SU-DHL-6 (cell line): ENCODE results near the gene ARHGAP28.

Experiments used
- H2AFZ ChIP-seq: fragments of 200-600 bp; sonication (generic); 2 replicates; pipeline ENCODE4 v1.6.1; 2014; ENCODE audit warnings: low read depth, mild to moderate bottlenecking, moderate library complexity, mixed read lengths, antibody characterized with exemption, low read length; ENCODE audit not compliant: severe bottlenecking
- H3F3A ChIP-seq: fragments of 200-600 bp; shearing (Covaris generic); 2 replicates; pipeline ENCODE4 v1.6.0; 2016; ENCODE audit warnings: antibody characterized with exemption, mild to moderate bottlenecking; ENCODE audit not compliant: insufficient read depth
- H3K27ac ChIP-seq: fragments of 200-600 bp; sonication (generic); 2 replicates; pipeline ENCODE4 v1.5.1; 2016; ENCODE audit warnings: low read depth, mild to moderate bottlenecking, low read length, moderate library complexity, mixed read lengths
- H3K27me3 ChIP-seq: fragments of 200-600 bp; sonication (generic), shearing (Covaris generic); 2 replicates; pipeline ENCODE4 v1.6.0; 2014; ENCODE audit warnings: mild to moderate bottlenecking, low read length
- H3K36me3 ChIP-seq: fragments of 200-600 bp; sonication (generic); 2 replicates; pipeline ENCODE4 v1.6.1; 2014; ENCODE audit warnings: mild to moderate bottlenecking, low read length, mixed read lengths
- H3K4me2 ChIP-seq: fragments of 300-600, 200-600 bp; shearing (Covaris generic), sonication (generic); 2 replicates; pipeline ENCODE4 v1.6.0; 2014; ENCODE audit warnings: low read length, low read depth, mild to moderate bottlenecking; ENCODE audit not compliant: poor library complexity, severe bottlenecking
- H3K4me3 ChIP-seq: fragments of 200-600 bp; sonication (generic); 2 replicates; pipeline ENCODE4 v1.5.1; 2014; ENCODE audit warnings: antibody characterized with exemption, low read length, mild to moderate bottlenecking, mixed read lengths; ENCODE audit not compliant: insufficient read depth, poor library complexity, severe bottlenecking
- H3K79me2 ChIP-seq: fragments of 200-600 bp; sonication (generic); 2 replicates; pipeline ENCODE4 v1.6.1; 2014; ENCODE audit warnings: mild to moderate bottlenecking, low read length, moderate library complexity; ENCODE audit not compliant: insufficient read depth
- H3K9ac ChIP-seq: fragments of 200-600 bp; sonication (generic); 2 replicates; pipeline ENCODE4 v1.7.0; 2014; ENCODE audit warnings: mild to moderate bottlenecking, low read length
- H3K9me2 ChIP-seq: fragments of 200-600 bp; sonication (generic); replicated peaks from 2 replicates; pipeline ENCODE4 v1.6.1; 2014; ENCODE audit warnings: low read length; ENCODE audit not compliant: insufficient read depth
- H3K9me3 ChIP-seq: fragments of 200-600 bp; sonication (generic); 2 replicates; pipeline ENCODE4 v1.6.1; 2014; ENCODE audit warnings: low read length, mixed read lengths; ENCODE audit not compliant: insufficient read depth
- H4K20me1 ChIP-seq: fragments of 200-600 bp; sonication (generic); 2 replicates; pipeline ENCODE4 v1.6.1; 2014; ENCODE audit warnings: low read depth, mild to moderate bottlenecking, antibody characterized with exemption, low read length, moderate library complexity, mixed read lengths
- CTCF ChIP-seq: fragments of 200-600 bp; sonication (generic); IDR thresholded peaks from one replicate; pipeline ENCODE4 v1.5.1; 2017; ENCODE audit warnings: antibody characterized with exemption, mild to moderate bottlenecking, low read length, moderate library complexity; ENCODE audit not compliant: insufficient read depth, poor library complexity, severe bottlenecking
- EZH2phosphoT487 ChIP-seq: fragments of 200-600 bp; sonication (generic), shearing (Covaris generic); conservative IDR thresholded peaks from 2 replicates; pipeline ENCODE4 v1.6.1; 2018; ENCODE audit warnings: mild to moderate bottlenecking, antibody characterized with exemption, low read length, moderate library complexity, mixed read lengths

The ARHGAP28 gene

DNA sequence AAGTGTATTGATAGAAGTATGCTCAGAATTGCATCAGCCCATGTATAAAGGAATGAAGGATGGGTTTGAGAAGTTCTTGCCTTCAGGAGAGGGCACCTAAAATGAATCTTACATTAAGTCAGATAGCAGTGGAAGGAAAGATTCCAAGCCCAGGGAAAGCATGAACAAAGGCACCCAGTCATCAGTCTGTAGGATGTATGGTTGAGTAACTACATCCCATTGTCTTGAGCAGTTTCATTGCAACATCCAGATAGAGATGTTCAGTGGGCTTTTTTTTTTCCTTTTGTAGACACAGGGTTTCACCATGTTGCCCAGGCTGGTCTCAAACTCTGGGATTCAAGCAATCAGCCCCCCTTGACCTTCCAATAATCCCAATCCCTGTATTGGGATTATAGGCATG is 80.7 kb downstream of the ARHGAP28 start:
- H3K9ac ChIP-seq: no peak overlapping the region
- no peak overlapping the region for H2AFZ ChIP-seq
- H3K9me3 ChIP-seq: no peaks in the 10 kb centered on the region
- no peak overlapping the region for H3K4me2 ChIP-seq
- no peak overlapping the region for H3K27ac ChIP-seq
- H3K79me2 ChIP-seq: no peaks in the 10 kb centered on the region
- no peaks in the 10 kb centered on the region for H3K36me3 ChIP-seq
- H3F3A ChIP-seq: no peaks in the 10 kb centered on the region
- TF ChIP-seq CTCF: no peak
- no peak for TF ChIP-seq EZH2phosphoT487
- H3K27me3 ChIP-seq: no peaks in the 10 kb centered on the region
- H3K9me2 ChIP-seq: no peaks in the 10 kb centered on the region
- no peak overlapping the region for H3K4me3 ChIP-seq
- no peaks in the 10 kb centered on the region for H4K20me1 ChIP-seq

DNA sequence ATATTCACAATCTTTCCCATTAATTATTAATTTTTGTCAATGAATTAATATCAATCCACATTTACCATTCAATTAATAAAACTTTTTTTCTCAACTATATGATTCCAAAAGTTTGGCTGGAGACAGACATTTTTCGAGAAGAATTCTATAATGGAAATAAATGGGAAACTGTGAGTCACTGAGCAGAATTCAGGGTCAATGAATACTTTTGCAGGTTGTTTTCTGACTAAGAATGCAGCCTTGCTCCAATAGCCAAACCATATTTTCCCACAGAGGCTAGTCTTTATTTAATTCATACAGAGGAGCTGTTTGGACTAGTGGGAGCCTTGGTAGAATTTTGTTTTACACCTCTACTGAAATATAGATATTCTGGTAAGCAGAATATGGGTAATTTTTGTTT is 82.3 kb downstream of the ARHGAP28 start:
- no peaks in the 10 kb centered on the region for H3K9me2 ChIP-seq
- no peak overlapping the region for H3K27ac ChIP-seq
- H3K9me3 ChIP-seq: no peaks in the 10 kb centered on the region
- no peaks in the 10 kb centered on the region for H3K27me3 ChIP-seq
- H3K79me2 ChIP-seq: no peaks in the 10 kb centered on the region
- H3K9ac ChIP-seq: no peak overlapping the region
- no peak overlapping the region for H3K4me2 ChIP-seq
- H3K36me3 ChIP-seq: no peaks in the 10 kb centered on the region
- no peak overlapping the region for H3K4me3 ChIP-seq
- no peak overlapping the region for H2AFZ ChIP-seq
- no peaks in the 10 kb centered on the region for H4K20me1 ChIP-seq
- no peak for TF ChIP-seq EZH2phosphoT487
- TF ChIP-seq CTCF: no peak
- no peaks in the 10 kb centered on the region for H3F3A ChIP-seq

DNA sequence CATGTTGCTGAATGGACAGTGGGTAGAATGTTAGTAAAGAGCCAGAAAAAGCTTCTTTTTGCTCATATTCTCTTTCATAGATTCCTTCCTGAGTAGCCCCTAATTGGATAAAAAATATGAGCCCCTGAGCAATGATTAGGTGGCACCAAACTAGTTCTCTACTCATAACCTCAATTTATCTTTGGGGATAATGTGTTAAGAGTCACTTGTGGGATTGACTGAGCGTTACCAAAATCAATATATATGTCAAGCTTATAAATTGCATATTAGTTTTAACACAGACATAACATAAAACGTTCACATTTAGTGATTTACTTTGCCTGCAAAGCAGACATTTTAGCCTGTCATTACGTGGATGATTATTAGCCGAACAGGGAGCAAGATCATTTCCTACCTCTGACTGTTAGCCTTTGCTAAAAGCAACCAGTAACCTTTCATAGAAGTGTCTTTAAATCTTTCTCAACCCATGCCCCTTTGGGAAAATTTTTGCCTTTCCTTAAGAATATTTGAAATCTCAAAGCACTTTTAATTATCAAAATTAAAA is 85.4 kb downstream of the ARHGAP28 start:
- Histone ChIP-seq H3K9me3 (no peaks in the 10 kb centered on the region), H3F3A (no peaks in the 10 kb centered on the region), H3K27me3 (no peaks in the 10 kb centered on the region), H3K9me2 (no peaks in the 10 kb centered on the region), H3K4me3 (no peak overlapping the region), H3K36me3 (no peaks in the 10 kb centered on the region), H2AFZ (no peak overlapping the region), H3K9ac (no peak overlapping the region), H3K27ac (no peak overlapping the region), H3K79me2 (no peaks in the 10 kb centered on the region), H4K20me1 (no peaks in the 10 kb centered on the region), H3K4me2 (no peak overlapping the region)
- TF ChIP-seq CTCF (no peak), EZH2phosphoT487 (no peak)
